Heart left ventricle (tissue), 13 donors: ENCODE measurements around the gene ANKRD44.

Experiments used
- CTCF ChIP-seq, 12 donors: fragments of 200-600 bp; sonication (generic) in 4 of 12; IDR thresholded peaks; one replicate each; pipeline versions ENCODE4 v1.5.0 to v1.8.0; 2018 to 2022; ENCODE audit warnings: antibody characterized with exemption in 12 of 12, mild to moderate bottlenecking in 5 of 12
- POLR2A ChIP-seq, 2 donors: fragments of 450-650 bp; IDR thresholded peaks; one replicate each; pipeline ENCODE4 v1.6.1; 2017; ENCODE audit warnings: antibody characterized with exemption in 2 of 2, mild to moderate bottlenecking in 2 of 2, moderate library complexity in 2 of 2
- donor health status: ischemic (EF 13 %, LVEDD 7.1; RV severe dilation, severe dysfunction).
- donor health status: DM: no; HTN: yes; CAD: no.
- donor health status: DM: no; HTN: no; CAD: no.
- donor health status: ischemic (EF 25% LVEDD 6.9; RV normal size, moderate dysfunction).
- donor health status: ischemic (EF 25% LVEDD 5.7; RV mildly dilated, moderate dysfunction).
- donor health status: ischemic (EF 35%, LVEDD 5.7; RV mildly dilated, moderate dysfunction).
- donor health status: nonischemic (EF 11% LVEDD 7.7; RV severe dilation, severe dysfunction).
- donor health status: DM: yes; HTN: yes; CAD: no.
- donor health status: PGD.
- donor health status: ischemic (EF 29% LVEDD 5.4; RV normal size, mild dysfunction).
- donor health status: nonischemic (EF 23%, LVEDD 6.1; RV moderate dilation, normal function).

GRCh38 chr2:197238043-197238365 lies 72.6 kb downstream of the ANKRD44 start:
- TF ChIP-seq CTCF (IDR thresholded peaks at IDR 0.05), result no peak
- TF ChIP-seq POLR2A (IDR thresholded peaks at IDR 0.05), result no peak
